NCI-H2107 treated with DMSO at 0.1 percent for 48 hours (cell line): ENCODE measurements around the gene SLCO2A1.

Source experiments
- DNase-seq: peaks from one replicate; lab custom pipeline; 2025; ENCODE audit not compliant: unreplicated experiment; lab: John Stamatoyannopoulos, UW

The SLCO2A1 gene

DNA sequence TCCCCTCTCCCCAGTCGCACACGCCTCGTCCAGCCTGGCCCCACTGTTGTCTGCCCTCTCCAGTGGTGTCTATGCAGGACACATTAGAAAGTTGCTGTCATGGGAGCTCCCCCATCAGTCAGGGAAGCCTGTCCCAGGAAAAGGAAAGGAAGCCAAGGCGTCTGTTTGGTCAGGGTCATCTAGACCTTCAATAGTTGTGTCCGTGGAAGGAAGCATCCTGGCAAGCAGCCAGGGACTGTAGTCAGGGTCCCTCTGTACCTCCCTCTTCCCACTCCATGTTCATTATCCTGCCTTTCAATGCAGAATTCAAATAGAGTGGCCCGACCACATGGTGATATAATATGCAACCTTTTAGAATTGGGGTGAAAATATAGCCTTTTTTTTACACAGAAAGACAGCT lies 73.4 kb downstream of the SLCO2A1 start:
- no peak for DNase-seq

DNA sequence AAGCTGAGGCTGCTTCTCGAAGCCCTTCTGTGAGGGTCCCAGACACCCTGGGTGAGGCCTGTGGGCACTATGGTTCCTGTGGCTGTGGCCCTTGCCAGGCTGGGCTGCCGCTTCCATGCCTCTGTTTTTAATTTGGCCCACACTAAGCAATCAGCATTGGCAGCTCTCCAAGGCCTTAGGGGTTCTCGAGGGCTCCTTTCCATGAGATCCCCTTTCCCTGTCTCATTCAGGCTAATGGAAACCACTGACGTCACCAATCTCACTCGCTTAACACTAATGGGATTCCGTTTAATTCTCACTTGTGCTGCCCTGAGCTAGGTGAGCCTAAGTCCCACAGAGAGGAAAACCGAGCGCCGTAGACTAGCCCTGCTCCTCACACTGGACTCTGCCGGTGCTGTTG lies 73.8 kb downstream of the SLCO2A1 start:
- peak; percentile 67 for DNase-seq

DNA sequence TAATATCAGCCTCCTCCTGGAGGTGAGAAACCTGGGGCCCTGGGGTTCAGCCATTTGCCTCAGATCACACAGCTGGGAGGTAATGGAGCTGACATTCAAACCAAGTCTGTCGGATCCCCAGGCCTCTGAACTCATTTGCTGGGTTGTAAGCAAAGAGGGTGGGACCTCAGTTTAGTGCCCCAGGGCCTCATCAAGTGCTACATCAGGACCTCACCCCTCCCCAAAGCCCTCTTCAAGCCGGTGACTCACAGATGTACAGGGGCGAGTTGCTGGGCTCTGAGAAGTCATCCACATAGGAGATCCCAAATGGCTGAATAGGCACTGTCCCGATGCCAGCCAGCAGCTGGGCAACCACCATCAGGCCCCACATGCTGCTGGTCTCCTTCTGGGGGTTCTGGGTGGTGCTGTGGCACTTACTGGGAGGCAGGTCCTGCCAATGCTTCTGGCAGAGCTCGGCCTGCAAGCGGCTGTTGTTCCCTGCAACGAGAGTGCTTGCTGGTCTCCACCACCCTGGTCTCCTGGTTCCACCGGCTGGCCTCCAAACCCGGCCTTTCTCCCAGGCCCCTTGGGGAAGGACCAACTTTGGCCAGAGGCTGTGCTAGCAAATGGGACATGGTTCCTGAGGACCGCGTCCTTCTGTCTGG lies 74.9 kb downstream of the SLCO2A1 start:
- DNase-seq, result no peak

DNA sequence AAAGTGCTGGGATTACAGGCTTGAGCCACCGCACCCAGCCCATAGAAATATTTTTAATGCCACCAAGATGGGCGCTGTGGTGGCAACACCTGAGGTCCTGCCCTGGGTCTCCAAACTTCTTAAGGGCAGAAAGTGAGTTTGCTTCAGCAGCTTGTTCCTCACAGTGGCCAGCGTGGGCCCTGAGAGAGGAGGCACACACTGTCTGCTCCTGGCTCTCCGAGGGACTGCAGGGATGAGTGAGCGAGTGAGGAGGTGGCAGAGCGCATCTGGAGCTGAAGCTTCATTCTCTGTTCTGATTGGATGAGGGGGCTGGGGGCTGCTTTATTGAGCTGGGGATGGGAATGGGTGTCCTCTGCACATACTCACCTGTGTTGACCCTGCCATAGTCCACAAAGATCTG lies 76.4 kb downstream of the SLCO2A1 start:
- no peak for DNase-seq

DNA sequence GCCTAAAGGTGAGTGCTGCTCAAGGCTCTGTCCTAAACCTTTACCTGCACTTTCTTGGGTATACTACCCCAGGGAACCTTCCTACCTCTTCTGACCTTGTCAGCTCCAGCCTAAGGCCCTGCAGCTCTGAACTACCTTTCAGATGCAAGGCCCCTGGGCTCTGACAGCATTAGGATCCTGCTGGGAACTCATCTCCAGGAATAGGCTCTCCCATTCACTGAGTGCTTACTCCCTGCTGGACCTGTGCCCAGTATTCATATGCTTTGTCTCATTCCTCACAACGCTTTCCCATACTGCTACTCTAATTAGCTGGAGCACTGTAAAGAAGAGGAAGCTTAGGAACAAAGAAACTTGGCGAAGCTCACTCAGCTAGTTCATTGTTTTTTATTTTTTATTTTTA lies 80.3 kb downstream of the SLCO2A1 start:
- DNase-seq, result peak; percentile 73

DNA sequence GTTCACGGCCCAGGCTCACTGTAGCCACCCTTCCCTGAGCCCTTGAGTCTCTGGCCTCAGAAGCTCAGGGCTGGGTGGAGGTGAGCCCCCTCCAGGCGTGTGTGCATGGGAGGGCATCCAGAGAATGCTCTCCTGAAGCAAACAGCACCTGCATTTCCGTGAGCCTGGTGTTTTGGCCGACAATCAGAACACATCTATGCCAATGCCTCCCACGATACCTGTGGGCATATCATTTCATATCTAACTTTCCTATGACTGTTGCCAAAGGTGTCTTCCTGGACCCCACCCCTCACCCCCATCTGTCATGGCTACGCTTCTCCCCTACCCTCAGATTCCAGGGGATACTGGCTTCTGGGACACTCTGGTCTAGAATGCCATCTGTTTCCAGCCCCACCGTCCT lies 80.7 kb downstream of the SLCO2A1 start:
- no peak for DNase-seq

DNA sequence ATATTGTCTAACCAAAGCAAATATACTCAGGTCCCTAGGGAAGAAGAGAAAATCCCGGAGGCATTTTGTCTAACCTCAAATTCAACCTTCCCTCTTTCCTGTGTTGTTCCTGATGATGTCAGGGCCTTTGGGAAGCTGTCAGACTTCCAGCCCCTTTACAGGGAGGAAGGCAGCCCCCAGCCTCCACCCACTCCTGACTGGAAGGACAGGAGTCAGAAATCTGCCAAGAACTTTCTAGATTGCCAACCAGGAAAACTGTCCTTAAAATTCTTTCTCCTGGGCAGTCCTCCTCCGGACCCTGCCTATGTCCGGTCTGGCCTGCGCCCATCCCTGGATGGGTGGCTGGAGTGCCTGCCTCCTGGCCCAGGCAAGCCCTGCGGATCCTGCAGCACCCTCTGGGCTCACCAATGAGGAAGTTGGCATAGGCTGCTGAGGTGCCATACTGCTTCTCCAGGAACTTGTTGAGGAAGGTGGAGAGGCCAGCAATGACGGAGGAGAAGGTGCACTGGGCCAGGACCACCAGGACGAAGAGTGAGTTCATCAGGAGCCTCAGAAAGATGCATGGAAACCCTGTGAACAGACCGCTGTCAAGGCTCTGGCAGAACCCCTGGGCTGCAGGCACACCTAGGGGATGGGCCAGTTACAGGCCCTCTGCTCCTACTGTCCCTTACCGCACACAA lies 81.5 kb downstream of the SLCO2A1 start:
- no peak for DNase-seq

DNA sequence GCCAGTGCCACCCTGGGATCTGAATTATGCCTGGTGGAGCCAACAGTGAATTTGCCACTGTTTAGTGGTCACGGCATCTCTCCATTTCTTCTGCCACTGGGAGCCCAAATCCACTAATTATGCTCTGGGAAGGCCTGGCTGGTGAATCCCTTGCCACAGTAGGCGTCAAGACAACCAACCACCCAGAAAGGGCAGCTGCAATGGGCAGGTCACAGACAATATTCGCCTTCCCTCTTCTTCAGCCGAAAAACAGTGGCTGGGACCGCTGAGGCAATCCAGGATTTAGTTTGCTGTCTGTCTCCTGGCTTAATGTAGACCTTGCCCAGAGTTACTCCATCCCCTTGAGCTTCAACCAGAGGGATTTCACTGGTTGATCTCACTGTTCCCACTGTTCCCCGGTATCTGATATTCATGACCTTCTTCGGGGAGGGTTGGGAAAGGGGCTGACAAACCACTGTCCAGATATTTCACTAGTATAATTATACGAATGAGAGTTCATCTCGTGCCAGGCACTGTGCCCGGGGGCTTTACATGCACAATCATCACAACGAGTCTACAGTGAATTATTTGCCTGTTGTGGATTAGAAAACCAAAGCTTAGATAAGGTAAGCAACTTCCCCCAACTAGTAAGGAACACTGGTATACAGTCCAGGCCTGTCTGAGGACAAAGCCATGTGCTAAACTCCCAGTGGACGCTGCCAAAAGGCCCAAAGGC lies 84.2 kb downstream of the SLCO2A1 start:
- no peak for DNase-seq

DNA sequence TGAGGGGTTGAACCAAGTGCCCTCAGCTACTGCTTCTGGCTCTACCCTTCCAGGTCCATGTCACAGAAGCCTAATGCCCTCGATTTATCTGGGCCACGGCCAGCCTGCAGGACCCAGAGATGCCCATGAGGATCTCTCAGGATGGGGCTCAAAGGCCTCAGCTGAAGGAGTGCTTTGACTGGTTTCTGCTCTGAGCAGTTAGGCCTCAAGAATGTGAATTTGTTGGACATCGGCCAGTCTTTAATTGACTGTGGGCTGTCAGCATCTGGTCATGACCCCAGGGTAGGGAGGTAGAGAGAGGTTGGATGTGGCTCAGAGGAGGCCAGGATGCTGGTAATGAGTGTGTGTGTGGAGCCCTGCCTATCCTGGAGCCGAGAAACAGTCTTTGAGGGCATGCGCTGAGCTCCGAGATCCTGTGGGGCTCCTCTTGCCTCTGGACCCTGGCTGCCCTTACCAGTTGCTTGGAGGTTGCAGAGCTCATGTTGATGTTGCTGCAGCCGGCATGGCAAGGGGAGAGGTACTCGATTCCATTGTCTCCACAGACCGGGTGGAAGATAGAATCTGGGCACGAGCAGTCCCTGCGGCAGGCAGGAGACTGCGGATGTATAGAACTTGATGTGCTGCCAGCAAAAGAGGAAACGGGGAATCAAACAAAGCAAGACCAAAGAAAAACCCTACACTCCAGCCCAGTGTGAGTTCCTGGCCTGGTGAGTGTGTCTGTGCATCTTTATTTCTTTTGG lies 84.9 kb downstream of the SLCO2A1 start:
- DNase-seq, result no peak

DNA sequence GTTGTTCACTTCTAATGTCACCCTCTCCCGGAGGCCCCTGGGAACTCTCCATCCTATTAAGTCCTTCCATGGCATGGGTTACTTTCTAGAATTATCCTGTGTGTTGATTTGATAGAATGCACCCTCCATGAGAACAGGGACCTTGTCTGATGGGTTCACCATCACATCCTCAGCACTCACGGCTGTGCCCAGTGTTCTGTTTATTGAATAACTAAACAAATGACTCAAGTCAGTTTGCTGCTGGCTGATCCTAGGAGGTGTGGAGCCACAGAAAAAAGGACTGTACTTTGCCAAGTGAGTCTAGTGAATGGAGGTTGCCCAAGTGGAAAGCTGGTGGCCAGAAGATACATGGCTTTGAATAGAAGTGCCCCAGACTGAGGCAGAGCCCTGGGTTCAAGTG lies 85.5 kb downstream of the SLCO2A1 start:
- DNase-seq, result no peak

DNA sequence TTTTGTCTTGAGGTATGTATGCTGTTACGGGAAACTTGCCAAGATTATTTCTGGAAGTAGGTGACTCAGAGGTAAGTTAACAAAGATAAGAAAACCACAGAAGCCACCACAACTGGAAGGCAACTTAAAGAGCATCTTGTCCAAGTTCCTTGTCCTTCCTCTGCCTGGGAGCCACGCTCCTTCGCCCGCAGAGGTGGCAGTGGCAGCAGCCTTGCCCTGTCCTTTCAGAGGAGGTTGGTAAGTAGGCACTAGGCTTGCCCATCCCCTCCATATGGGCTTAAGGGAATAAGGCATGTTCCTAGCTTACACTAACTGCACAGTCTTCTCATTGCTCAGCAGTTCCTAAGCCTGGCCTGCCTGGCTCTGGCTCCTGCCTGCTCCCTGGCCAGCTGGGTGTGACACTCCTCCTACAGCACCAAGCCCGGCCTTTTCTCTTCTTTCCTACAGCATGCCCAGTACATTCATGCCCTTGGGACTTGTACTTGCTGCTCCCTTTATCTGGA lies 86.0 kb downstream of the SLCO2A1 start:
- DNase-seq, result no peak

DNA sequence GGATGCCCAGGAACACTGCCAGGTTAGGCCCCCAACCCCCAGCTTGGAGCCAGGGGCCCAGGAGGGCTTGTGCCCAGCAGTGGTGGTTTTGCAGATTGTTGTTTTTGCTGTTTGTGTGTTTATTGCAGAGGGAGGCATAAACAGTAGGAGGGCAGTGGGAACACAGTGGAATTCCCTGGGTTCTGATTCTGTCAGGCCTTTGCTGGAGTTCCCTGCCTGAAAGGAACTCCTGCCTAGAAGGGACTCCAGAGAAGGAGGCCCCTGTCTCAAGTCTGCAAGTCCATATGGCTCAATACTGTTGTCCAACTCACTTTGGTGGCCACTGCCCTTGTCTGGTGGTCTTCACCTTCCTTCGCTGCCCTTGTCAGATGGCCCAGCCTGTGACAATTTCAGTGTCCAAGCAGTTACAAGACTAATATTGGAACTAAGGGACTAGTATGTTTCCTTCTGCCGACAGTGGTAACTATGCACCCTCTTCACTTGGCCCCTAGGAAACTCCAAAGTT lies 86.6 kb downstream of the SLCO2A1 start:
- no peak for DNase-seq

DNA sequence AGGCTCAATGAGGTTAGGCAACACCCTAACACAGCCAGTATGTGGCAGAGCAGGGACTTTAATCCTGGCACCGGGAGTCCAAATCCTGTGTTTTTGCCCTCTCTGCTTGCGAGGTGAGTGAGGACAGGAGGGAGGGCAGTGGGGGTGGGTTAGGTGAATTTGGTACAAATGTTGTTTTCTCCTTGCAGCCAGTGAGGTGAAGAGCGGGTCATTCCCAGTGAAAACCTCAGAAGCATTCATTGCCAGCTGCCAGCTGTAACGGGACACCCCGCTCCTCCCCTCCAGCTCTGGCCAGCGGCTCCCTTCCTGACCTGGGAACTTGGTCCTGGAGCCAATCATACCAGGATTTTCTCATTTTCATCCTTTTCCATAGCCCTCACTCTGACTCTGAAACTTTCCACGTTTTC lies 88.3 kb downstream of the SLCO2A1 start:
- DNase-seq, result peak; percentile 62

DNA sequence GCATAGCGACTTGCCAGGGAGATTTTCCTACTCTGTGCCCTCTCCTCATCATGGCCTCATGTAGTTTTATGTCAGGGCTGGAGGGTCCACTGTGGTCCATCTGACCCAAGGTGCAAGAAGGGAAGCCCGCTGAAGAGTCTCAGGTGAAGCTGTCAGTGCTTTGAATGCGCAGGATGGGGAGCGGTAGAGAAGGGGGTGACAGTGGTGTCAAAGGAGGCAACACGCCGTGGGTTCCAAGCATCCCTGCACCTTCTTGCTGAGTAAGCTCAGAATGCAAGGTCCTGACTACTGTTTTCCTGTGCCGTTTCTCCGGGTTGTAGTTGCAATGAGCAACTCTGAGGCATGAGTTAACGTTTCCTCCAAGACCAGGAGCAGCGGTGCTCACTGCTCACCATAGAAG lies 89.2 kb downstream of the SLCO2A1 start:
- no peak for DNase-seq

DNA sequence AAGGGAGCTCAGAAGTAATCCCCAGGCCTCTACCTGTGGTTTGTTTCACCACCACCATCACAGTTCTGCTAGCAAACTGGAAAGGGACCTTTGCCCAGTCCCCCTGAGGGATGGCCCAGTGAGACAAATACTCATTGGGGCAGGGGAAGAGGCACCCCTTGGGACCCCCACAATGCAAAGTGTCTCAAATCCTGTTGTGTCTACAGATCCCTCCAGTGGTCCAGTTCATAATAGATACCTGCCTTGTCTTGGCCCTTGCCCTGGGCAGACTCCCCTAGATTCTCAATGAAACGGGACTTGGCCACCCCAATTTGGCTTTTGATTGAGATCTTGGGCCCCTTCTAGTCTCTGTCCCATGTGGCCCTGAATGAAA lies 90.3 kb downstream of the SLCO2A1 start:
- no peak for DNase-seq

DNA sequence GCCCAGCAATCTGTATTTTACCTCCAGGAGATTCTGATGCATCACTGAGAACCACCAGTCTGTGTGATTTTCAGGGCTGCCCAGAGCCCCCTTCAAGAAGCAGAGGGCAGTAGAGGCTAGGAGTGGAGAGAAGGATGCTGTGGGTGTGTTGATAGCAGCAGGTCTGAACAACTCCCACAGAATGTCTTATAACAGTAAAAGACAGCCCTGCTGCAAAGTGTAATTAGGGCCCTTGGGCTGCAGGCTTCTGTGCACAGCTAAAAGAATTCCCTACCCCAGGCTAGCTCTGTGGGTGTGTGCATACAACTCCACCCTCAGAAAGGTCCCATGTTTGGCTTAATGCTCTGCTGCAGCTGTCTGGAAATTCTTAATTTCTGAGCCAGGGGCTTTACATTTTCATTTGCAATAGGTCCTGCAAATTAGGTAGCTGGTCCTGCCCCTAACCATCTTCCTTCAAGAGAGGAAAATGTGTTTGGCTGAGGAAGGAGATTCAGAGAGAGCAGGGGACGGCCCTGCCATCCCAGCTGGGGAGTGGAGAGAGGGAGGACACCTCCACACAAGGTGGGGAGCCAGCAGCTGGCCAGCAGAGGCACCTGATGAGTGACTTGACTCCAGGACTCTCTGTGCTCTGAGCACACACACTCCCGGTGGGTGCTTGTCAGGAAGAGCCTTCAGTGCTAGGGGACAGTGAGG lies 90.8 kb downstream of the SLCO2A1 start:
- no peak for DNase-seq

DNA sequence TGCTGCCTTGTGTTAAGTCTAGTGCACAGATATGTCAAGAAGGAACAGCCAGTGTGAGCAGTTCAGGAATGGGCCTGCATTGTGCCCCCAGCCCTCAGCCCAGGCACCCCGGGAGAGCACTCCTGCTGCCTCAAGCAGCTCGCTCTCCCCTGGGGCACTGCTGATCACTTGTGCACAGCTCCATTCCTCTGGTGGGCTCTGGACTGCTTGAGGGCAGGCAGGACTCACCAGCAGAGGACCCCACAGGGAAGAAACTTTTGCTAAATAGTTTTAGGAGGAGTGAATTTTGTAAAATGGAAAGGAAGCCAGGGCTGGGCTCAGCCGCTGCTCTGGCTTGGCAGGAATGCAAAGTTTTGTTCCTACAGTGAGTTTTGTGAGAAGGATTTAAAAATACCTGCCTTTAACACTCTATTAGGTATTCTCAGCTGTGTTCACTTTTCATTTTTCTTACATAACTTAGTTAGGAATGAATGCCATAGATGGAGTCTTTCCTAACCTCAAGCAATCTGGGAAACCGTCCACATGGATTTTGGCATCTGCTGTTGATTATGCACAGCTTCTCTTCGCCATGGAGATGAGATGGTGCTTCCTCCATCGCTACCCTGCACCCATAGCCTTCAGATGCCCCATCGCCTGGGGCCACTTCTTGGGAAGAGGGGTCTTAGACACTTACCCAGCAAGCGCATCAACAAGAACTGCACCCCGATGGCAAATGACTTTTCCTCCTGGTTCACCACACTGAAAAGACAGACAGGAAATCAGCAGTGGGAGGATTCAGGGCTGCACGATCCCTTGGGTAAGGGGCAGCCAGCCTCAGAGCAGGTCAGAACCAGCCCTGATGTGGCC lies 91.7 kb downstream of the SLCO2A1 start:
- no peak for DNase-seq

DNA sequence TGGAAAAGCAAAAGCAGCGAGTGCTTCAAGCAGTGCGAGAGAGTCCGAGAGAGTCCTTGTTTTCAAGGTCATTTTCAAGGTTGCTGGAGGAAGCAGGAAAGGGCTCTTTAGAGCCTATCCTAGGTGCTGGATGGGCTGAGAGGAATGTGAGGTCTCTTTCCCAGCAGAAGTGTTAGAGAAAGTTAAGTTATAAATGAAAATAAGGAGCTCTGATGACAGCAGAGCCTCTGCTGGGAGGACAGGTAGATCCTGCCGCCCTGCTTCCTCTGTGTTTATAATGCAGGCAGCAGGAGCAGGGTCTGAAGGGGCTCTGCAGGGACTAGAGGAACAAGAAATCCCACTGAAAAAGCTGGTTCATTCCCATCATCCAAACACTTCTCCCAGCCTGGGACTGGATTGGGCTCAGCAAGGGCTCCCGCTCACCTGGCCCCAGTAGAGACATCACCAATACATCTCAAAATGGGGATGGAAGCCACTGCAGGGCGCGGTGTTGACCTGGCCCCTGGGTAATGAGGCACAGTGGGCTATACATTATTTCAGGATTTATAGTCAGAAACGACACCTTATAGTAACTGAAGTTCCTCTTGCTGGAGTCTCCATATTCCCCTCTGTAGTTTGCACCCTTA lies 92.6 kb downstream of the SLCO2A1 start:
- no peak for DNase-seq
